PC-9 (cell line): Measurements from ENCODE around the gene TCAF1.

Experiments
- CTCF ChIP-seq: fragments of 200-600 bp; sonication (generic); conservative IDR thresholded peaks from 2 replicates; pipeline ENCODE4 v1.6.1; 2017; ENCODE audit warnings: mixed run types, antibody characterized with exemption, mild to moderate bottlenecking, moderate library complexity
- EZH2 ChIP-seq: fragments of 200-600 bp; sonication (generic); IDR thresholded peaks from 2 replicates; pipeline ENCODE4 v1.8.0; 2017; ENCODE audit warnings: antibody characterized with exemption, low read depth

GRCh38 chr7:143931739-143932138, 29.8 kb upstream of the TCAF1 start:
- TF ChIP-seq EZH2, result no peak
- no peak for TF ChIP-seq CTCF
